Duodenal mucosa (tissue), 2 donors: Measurements from ENCODE around the gene AGFG1.
"Not testable (repeated sequence)": the region's sequence is repeated elsewhere in the genome, so short reads cannot be mapped to it uniquely, and the experiment has no call there.

ENCODE experiments used
- H3K27ac ChIP-seq: one replicate; pipeline ENCODE4 v1.7.0; 2013; ENCODE audit warnings: low read depth, low read length
- H3K27me3 ChIP-seq, 2 donors: one replicate each; pipeline ENCODE4 v1.7.0; 2013; ENCODE audit warnings: low read length in 2 of 2, control low read depth in 1 of 2; ENCODE audit not compliant: insufficient read depth in 2 of 2, control insufficient read depth in 1 of 2
- H3K36me3 ChIP-seq, 2 donors: one replicate each; pipeline ENCODE4 v1.7.0; 2013; ENCODE audit warnings: low read length in 2 of 2, control low read depth in 1 of 2; ENCODE audit not compliant: insufficient read depth in 2 of 2, control insufficient read depth in 1 of 2
- H3K4me1 ChIP-seq, 2 donors: one replicate each; pipeline ENCODE4 v1.7.0; 2013; ENCODE audit warnings: low read length in 2 of 2, control low read depth in 1 of 2; ENCODE audit not compliant: insufficient read depth in 2 of 2, control insufficient read depth in 1 of 2
- H3K4me3 ChIP-seq, 2 donors: one replicate each; pipeline ENCODE4 v1.7.0; 2013; ENCODE audit warnings: low read length in 2 of 2, low read depth in 1 of 2
- H3K9ac ChIP-seq, 2 donors: one replicate each; pipeline ENCODE4 v1.7.0; 2013; ENCODE audit warnings: low read length in 2 of 2, low read depth in 1 of 2
- H3K9me3 ChIP-seq, 2 donors: one replicate each; pipeline ENCODE4 v1.7.0; 2013; ENCODE audit warnings: low read length in 2 of 2, control low read depth in 1 of 2; ENCODE audit not compliant: control insufficient read depth in 1 of 2

The AGFG1 gene

DNA sequence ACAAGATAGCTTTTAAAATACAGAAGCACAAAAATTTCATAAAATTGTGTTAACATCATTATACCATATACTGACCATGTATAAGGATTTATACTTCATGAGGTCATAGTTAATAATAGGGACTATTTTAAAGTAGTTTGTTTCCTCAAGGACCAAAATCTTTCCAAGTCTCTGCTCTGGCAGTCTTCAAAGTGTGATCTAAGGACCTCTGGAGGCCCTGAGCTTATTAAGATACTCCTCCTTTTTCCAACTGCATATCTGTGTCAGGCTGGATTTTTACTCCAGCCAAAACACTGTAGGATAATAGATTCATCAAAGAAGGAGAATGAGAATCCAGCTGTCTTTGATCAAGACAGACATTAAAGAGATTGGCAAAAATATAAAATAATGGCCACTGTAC, 125.1 kb downstream of the AGFG1 start:
- Histone ChIP-seq H3K27me3 (peaks cover 0 to 6% of the 10 kb centered on the region in 2 donors), H3K9me3 (no peaks in the 10 kb centered on the region), H3K27ac (no peak overlapping the region), H3K9ac (no peak overlapping the region), H3K36me3 (no peaks in the 10 kb centered on the region), H3K4me1 (no peaks in the 10 kb centered on the region), H3K4me3 (no peak overlapping the region)

DNA sequence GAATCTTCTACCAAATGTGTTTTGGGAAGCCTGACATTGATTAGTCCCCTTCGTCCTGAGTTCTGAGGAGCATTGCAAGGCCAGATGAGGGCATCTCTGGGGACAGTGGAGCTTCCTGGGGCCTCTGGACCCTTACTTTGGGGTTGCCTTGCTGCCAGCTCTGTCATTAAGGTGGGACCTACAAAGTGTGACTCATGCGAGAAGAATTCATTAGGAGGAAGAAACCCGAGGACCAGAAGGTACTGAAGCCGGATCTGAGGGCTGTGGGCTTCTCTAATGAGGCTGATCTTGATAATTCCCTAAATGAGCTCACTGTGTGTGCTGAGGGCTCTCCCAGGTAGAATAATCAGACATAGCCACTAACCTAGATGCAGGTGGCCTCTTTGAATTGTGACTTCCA, 126.0 kb downstream of the AGFG1 start:
- no peaks in the 10 kb centered on the region for H3K36me3 ChIP-seq
- H3K9ac ChIP-seq: no peak overlapping the region
- peaks cover 0 to 6% of the 10 kb centered on the region in 2 donors for H3K27me3 ChIP-seq
- H3K4me3 ChIP-seq: no peak overlapping the region
- H3K27ac ChIP-seq: no peak overlapping the region
- H3K4me1 ChIP-seq: no peaks in the 10 kb centered on the region
- no peaks in the 10 kb centered on the region for H3K9me3 ChIP-seq

DNA sequence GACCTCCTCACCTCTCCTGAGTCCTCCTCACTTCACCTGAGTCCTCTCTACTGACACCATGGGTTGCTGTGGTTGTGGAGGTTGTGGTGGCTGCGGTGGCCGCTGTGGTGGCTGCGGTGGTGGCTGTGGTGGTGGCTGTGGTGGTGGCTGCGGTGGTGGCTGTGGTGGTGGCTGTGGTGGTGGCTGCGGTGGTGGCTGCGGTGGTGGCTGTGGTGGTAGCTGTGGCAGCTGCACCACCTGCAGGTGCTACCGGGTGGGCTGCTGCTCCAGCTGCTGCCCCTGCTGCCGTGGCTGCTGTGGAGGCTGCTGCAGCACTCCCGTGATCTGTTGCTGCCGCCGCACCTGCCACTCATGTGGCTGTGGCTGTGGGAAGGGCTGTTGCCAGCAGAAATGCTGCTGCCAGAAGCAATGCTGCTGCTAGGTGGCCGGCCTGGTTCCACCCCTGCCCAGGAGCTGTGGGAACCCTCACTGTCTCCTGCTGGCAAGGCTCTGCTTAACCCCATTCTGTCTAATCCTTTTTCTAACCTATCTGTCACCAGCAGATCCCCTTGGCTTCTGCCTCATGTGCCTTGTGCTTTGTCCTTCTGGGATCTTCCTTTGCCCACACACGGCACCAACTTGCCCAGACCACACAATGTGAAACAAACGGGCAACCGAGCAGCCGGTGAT, 127.0 kb downstream of the AGFG1 start, which contains the start of gene SCYGR2:
SCYGR2 (plus strand) TSS at position 59 of the 669 bp plus-strand sequence; CDS start at position 59, 0 bp downstream.
- not testable (repeated sequence) for H3K27ac ChIP-seq

DNA sequence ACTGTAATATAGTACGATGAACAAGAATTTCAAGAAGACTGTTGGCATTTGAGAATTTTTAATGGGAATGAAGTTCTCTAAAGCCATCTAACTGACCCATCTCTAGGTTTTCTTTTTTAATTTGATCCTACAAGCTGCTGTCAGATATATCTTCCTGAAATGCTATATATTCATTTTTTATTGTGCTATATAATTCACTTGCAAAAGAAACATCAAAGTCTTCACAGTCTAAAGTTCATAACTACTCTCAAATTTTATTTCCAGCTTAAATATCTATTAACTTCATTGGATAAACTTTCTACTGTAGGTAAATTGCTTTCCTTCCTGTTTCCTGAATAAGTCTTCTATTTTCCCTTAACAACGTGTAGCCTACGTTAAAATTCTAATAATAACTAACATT, 130.4 kb downstream of the AGFG1 start:
- Histone ChIP-seq H3K4me1 (no peaks in the 10 kb centered on the region), H3K9me3 (no peaks in the 10 kb centered on the region), H3K27me3 (no peaks in the 10 kb centered on the region), H3K4me3 (no peak overlapping the region), H3K27ac (no peak overlapping the region), H3K9ac (no peak overlapping the region), H3K36me3 (no peaks in the 10 kb centered on the region)

More for the DNA sequence above, 127.0 kb downstream of the AGFG1 start, which contains the start of gene SCYGR2:
- not testable (repeated sequence) for H3K36me3 ChIP-seq, H3K27me3 ChIP-seq, H3K9me3 ChIP-seq, H3K4me1 ChIP-seq, H3K4me3 ChIP-seq, H3K9ac ChIP-seq

DNA sequence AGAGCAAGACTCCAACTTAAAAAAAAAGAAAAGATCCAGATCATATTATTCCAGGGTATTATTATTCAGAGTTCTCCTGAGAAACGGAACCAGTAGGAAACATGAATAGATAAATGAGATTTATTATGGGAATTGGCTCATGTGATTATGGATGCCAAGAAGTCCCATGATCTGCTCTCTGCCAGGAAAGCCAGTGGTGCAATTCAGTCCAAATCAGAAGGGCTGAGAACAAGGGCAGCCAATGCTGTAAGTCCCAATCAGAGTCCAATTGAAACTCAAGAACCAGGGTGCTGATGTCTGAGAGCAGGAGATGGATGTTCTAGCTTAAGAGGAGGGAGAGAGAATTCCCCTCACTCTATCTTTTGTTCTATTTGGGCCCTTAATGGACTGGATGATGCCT, 134.5 kb downstream of the AGFG1 start:
- H3K4me1 ChIP-seq: no peaks in the 10 kb centered on the region
- H3K4me3 ChIP-seq: no peak overlapping the region
- no peak overlapping the region for H3K27ac ChIP-seq
- no peaks in the 10 kb centered on the region for H3K9me3 ChIP-seq
- no peaks in the 10 kb centered on the region for H3K36me3 ChIP-seq
- no peaks in the 10 kb centered on the region for H3K27me3 ChIP-seq
- H3K9ac ChIP-seq: no peak overlapping the region

DNA sequence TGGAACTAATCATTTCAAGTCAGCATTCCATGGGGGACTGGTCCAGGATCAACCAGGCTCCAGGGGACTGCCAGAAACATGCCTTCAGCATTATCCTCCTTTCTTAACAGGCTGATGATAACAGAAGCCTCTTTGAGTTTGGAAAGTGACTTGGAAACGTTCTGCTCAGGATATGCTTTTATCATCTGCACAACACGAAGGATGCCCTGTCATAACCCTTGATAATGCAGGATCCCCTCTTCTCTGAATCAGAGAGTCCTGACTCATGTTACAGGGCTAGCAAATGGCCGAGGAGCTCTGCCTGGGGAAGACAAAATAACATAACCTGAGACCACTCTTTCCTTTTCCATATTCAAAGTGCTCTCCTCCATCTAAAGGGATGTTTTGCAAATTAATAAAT, 136.0 kb downstream of the AGFG1 start:
- Histone ChIP-seq H3K4me1 (no peaks in the 10 kb centered on the region), H3K9ac (no peak overlapping the region), H3K27me3 (no peaks in the 10 kb centered on the region), H3K4me3 (no peak overlapping the region), H3K36me3 (no peaks in the 10 kb centered on the region), H3K27ac (no peak overlapping the region), H3K9me3 (no peaks in the 10 kb centered on the region)

DNA sequence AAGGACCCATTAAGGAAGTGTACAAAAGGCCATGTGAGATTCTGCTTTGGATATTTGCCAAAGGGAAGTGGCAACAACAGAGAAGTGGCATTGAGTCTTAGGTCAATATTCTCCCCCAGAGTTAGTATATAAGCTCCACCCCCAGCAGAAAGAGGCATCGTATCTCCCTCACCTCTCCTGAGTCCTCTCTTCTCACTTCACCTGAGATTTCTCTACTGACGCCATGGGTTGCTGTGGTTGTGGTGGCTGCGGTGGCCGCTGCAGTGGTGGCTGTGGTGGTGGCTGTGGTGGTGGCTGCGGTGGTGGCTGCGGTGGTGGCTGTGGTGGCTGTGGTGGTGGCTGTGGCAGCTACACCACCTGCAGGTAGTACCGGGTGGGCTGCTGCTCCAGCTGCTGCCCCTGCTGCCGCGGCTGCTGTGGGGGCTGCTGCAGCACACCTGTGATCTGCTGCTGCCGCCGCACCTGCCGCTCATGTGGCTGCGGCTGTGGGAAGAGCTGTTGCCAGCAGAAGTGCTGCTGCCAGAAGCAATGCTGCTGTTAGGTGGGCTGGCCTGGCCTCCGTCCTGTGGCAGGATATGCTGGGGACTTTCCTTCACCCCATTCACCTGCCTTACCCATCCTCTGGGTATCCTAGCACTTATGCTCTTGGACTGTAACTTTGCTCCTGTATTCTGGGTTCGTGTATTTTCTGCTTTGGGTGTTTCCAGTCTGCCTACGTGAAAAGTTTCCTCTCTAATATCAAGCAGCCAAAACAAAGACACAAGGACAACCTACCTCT, 136.8 kb downstream of the AGFG1 start:
- no peaks in the 10 kb centered on the region for H3K36me3 ChIP-seq
- H3K4me3 ChIP-seq: no peak overlapping the region
- no peak overlapping the region for H3K27ac ChIP-seq

DNA sequence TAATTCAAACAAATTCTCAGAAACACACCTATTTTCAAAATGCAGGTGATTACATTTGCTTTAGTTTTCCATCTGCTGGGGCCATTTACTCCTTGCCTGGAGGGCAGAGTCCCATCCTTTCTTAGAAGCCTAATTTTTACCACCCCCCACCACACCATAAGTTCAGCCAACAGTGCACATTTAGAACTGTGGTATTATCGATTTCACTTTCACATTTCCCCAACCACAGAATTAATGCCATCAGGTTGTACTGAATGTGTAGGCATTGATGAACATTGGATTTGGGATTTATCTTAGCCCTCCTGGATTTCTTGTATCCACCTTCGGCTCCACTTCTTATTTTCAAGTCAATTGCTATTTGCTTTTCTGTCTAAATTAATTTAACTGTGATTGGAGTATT, 138.2 kb downstream of the AGFG1 start:
- Histone ChIP-seq H3K27me3 (no peaks in the 10 kb centered on the region), H3K4me1 (no peaks in the 10 kb centered on the region), H3K4me3 (no peak overlapping the region), H3K9me3 (no peaks in the 10 kb centered on the region), H3K36me3 (no peaks in the 10 kb centered on the region), H3K9ac (no peak overlapping the region), H3K27ac (no peak overlapping the region)

More for the DNA sequence above, 136.8 kb downstream of the AGFG1 start:
- Histone ChIP-seq H3K9me3 (no peaks in the 10 kb centered on the region), H3K4me1 (no peaks in the 10 kb centered on the region), H3K9ac (no peak overlapping the region), H3K27me3 (no peaks in the 10 kb centered on the region)
